HEK293 (cell line): ENCODE data around the gene OVOL3.

ENCODE experiments used
- EGR2 ChIP-seq: fragments of 450-650 bp; formaldehyde crosslinking; IDR thresholded peaks from 2 replicates; pipeline ENCODE4 v1.5.1; 2016; ENCODE audit warnings: low read depth, missing biosample characterization, missing genetic modification characterization
- KLF1 ChIP-seq: fragments of 450-650 bp; formaldehyde crosslinking; IDR thresholded peaks from 2 replicates; pipeline ENCODE4 v1.5.1; 2016; ENCODE audit warnings: missing biosample characterization, missing genetic modification characterization
- KLF10 ChIP-seq: fragments of 450-650 bp; IDR thresholded peaks from 2 replicates; pipeline ENCODE4 v1.5.1; 2018; ENCODE audit warnings: missing biosample characterization, mild to moderate bottlenecking, missing genetic modification characterization
- KLF16 ChIP-seq: fragments of 450-650 bp; formaldehyde crosslinking; IDR thresholded peaks from 2 replicates; pipeline ENCODE4 v1.5.1; 2017; ENCODE audit warnings: missing biosample characterization, missing genetic modification characterization
- KLF9 ChIP-seq: fragments of 450-650 bp; formaldehyde crosslinking; IDR thresholded peaks from 2 replicates; pipeline ENCODE4 v1.5.1; 2016; ENCODE audit warnings: missing biosample characterization, missing genetic modification characterization, low read depth
- MYNN ChIP-seq: fragments of 450-650 bp; formaldehyde crosslinking; IDR thresholded peaks from 2 replicates; pipeline ENCODE4 v1.5.1; 2016; ENCODE audit warnings: missing biosample characterization, missing genetic modification characterization, borderline replicate concordance
- SP2 ChIP-seq: fragments of 450-650 bp; formaldehyde crosslinking; IDR thresholded peaks from 2 replicates; pipeline ENCODE4 v1.5.1; 2016; ENCODE audit warnings: missing biosample characterization, missing genetic modification characterization
- SP7 ChIP-seq: fragments of 450-650 bp; formaldehyde crosslinking; IDR thresholded peaks from 2 replicates; pipeline ENCODE4 v1.5.1; 2016; ENCODE audit warnings: missing biosample characterization, missing genetic modification characterization
- WT1 ChIP-seq: fragments of 450-650 bp; formaldehyde crosslinking; IDR thresholded peaks from 2 replicates; pipeline ENCODE4 v1.5.1; 2016; ENCODE audit warnings: missing biosample characterization, missing genetic modification characterization
- ZBTB10 ChIP-seq: fragments of 450-650 bp; formaldehyde crosslinking; IDR thresholded peaks from 2 replicates; pipeline ENCODE4 v1.5.1; 2016; ENCODE audit warnings: missing biosample characterization, missing genetic modification characterization
- ZFP37 ChIP-seq: fragments of 450-650 bp; formaldehyde crosslinking; IDR thresholded peaks from 2 replicates; pipeline ENCODE4 v1.5.1; 2016; ENCODE audit warnings: missing biosample characterization, missing genetic modification characterization
- ZFP69B ChIP-seq: fragments of 450-650 bp; formaldehyde crosslinking; IDR thresholded peaks from 2 replicates; pipeline ENCODE4 v1.5.1; 2016; ENCODE audit warnings: missing biosample characterization, missing genetic modification characterization
- ZIC2 ChIP-seq: fragments of 450-650 bp; formaldehyde crosslinking; IDR thresholded peaks from 2 replicates; pipeline ENCODE4 v1.5.1; 2016; ENCODE audit warnings: missing biosample characterization, missing genetic modification characterization
- ZNF157 ChIP-seq: fragments of 450-650 bp; formaldehyde crosslinking; IDR thresholded peaks from 2 replicates; pipeline ENCODE4 v1.5.1; 2016; ENCODE audit warnings: missing biosample characterization, missing genetic modification characterization
- ZNF24 ChIP-seq: fragments of 450-650 bp; formaldehyde crosslinking; IDR thresholded peaks from 2 replicates; pipeline ENCODE4 v1.5.1; 2016; ENCODE audit warnings: missing biosample characterization, missing genetic modification characterization
- ZNF335 ChIP-seq: fragments of 450-650 bp; formaldehyde crosslinking; conservative IDR thresholded peaks from 2 replicates; pipeline ENCODE4 v1.5.1; 2016; ENCODE audit warnings: missing biosample characterization, missing genetic modification characterization
- ZNF391 ChIP-seq: fragments of 450-650 bp; formaldehyde crosslinking; IDR thresholded peaks from 2 replicates; pipeline ENCODE4 v1.5.1; 2016; ENCODE audit warnings: low read depth, missing biosample characterization, missing genetic modification characterization, borderline replicate concordance
- ZNF423 ChIP-seq: fragments of 450-650 bp; formaldehyde crosslinking; IDR thresholded peaks from 2 replicates; pipeline ENCODE4 v1.5.1; 2016; ENCODE audit warnings: missing biosample characterization, missing genetic modification characterization
- ZNF426 ChIP-seq: fragments of 450-650 bp; formaldehyde crosslinking; IDR thresholded peaks from 2 replicates; pipeline ENCODE4 v1.5.1; 2017; ENCODE audit warnings: missing biosample characterization, missing genetic modification characterization, mild to moderate bottlenecking, inconsistent platforms, moderate library complexity
- ZNF549 ChIP-seq: fragments of 450-650 bp; IDR thresholded peaks from 2 replicates; pipeline ENCODE4 v1.5.1; 2018; ENCODE audit warnings: missing biosample characterization, missing genetic modification characterization, mild to moderate bottlenecking, inconsistent platforms, moderate library complexity
- ZNF571 ChIP-seq: fragments of 450-650 bp; formaldehyde crosslinking; IDR thresholded peaks from 2 replicates; pipeline ENCODE4 v1.5.0; 2017; ENCODE audit warnings: missing biosample characterization, missing genetic modification characterization
- ZNF600 ChIP-seq: fragments of 450-650 bp; formaldehyde crosslinking; IDR thresholded peaks from 2 replicates; pipeline ENCODE4 v1.5.1; 2016; ENCODE audit warnings: missing biosample characterization, missing genetic modification characterization
- ZNF692 ChIP-seq: fragments of 450-650 bp; formaldehyde crosslinking; IDR thresholded peaks from 2 replicates; pipeline ENCODE4 v1.5.1; 2016; ENCODE audit warnings: missing biosample characterization, missing genetic modification characterization
- ZSCAN30 ChIP-seq: fragments of 450-650 bp; IDR thresholded peaks from 2 replicates; pipeline ENCODE4 v1.5.1; 2018; ENCODE audit warnings: missing biosample characterization, mild to moderate bottlenecking, missing genetic modification characterization, moderate library complexity
- TF ChIP-seq, protein P1 (sequence below): fragments of 450-650 bp; formaldehyde crosslinking; IDR thresholded peaks from 2 replicates; pipeline ENCODE4 v1.5.1; 2016; ENCODE audit warnings: missing biosample characterization, missing genetic modification characterization
- TF ChIP-seq, protein P2 (sequence below): fragments of 450-650 bp; formaldehyde crosslinking; IDR thresholded peaks from 2 replicates; pipeline ENCODE4 v1.5.1; 2016; ENCODE audit warnings: missing biosample characterization, missing genetic modification characterization
- TF ChIP-seq, protein P3 (sequence below): fragments of 450-650 bp; formaldehyde crosslinking; conservative IDR thresholded peaks from 2 replicates; pipeline ENCODE4 v1.5.1; 2016; ENCODE audit warnings: low read depth, missing biosample characterization, missing genetic modification characterization

OVOL3 gene

GRCh38 chr19:36115453-36116343 lies 4.8 kb downstream of the OVOL3 start, which contains the start of gene TBCB (continued):
- TF ChIP-seq ZNF692 (tag by site-specific recombination) = peak; percentile 31
- peak; percentile 91 for TF ChIP-seq KLF16 (tag by site-specific recombination)
- TF ChIP-seq SP2 = peak; percentile 87
- TF ChIP-seq ZBTB10 = peak; percentile 98
- TF ChIP-seq, protein P1, sequence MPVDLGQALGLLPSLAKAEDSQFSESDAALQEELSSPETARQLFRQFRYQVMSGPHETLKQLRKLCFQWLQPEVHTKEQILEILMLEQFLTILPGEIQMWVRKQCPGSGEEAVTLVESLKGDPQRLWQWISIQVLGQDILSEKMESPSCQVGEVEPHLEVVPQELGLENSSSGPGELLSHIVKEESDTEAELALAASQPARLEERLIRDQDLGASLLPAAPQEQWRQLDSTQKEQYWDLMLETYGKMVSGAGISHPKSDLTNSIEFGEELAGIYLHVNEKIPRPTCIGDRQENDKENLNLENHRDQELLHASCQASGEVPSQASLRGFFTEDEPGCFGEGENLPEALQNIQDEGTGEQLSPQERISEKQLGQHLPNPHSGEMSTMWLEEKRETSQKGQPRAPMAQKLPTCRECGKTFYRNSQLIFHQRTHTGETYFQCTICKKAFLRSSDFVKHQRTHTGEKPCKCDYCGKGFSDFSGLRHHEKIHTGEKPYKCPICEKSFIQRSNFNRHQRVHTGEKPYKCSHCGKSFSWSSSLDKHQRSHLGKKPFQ (tag by site-specific recombination) = peak; percentile 26
- TF ChIP-seq, protein P2, sequence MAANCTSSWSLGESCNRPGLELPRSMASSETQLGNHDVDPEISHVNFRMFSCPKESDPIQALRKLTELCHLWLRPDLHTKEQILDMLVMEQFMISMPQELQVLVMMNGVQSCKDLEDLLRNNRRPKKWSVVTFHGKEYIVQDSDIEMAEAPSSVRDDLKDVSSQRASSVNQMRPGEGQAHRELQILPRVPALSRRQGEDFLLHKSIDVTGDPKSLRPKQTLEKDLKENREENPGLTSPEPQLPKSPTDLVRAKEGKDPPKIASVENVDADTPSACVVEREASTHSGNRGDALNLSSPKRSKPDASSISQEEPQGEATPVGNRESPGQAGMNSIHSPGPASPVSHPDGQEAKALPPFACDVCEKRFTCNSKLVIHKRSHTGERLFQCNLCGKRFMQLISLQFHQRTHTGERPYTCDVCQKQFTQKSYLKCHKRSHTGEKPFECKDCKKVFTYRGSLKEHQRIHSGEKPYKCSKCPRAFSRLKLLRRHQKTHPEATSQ (tag by site-specific recombination) = 0 out of 2 replicates have a peak, but pooled peaks have one; percentile 55
- TF ChIP-seq ZNF391 = peak; percentile 73; the same call in 1 of the 2 replicates
- TF ChIP-seq WT1 (tag by site-specific recombination) = peak; percentile 86
- no peak for TF ChIP-seq ZNF157
- peak; percentile 83; the same call in 1 of the 2 replicates for TF ChIP-seq KLF10
- no peak for TF ChIP-seq ZNF571 (tag by site-specific recombination)
- no peak for TF ChIP-seq MYNN
- TF ChIP-seq KLF9 (tag by site-specific recombination) = peak; percentile 98
- TF ChIP-seq ZSCAN30 (tag by site-specific recombination) = peak; percentile 88
- TF ChIP-seq ZFP37 = 0 out of 2 replicates have a peak, but pooled peaks have one; percentile 34
- peak; percentile 77 for TF ChIP-seq ZIC2 (tag by site-specific recombination)
- no peak for TF ChIP-seq ZNF549 (tag by site-specific recombination)
- TF ChIP-seq ZFP69B (tag by site-specific recombination) = peak; percentile 41; the same call in 1 of the 2 replicates
- no peak for TF ChIP-seq ZNF426
- peak; percentile 90 for TF ChIP-seq ZNF335 (tag by site-specific recombination)
- TF ChIP-seq ZNF24 (tag by site-specific recombination) = 0 out of 2 replicates have a peak, but pooled peaks have one; percentile 44
- TF ChIP-seq, protein P3, sequence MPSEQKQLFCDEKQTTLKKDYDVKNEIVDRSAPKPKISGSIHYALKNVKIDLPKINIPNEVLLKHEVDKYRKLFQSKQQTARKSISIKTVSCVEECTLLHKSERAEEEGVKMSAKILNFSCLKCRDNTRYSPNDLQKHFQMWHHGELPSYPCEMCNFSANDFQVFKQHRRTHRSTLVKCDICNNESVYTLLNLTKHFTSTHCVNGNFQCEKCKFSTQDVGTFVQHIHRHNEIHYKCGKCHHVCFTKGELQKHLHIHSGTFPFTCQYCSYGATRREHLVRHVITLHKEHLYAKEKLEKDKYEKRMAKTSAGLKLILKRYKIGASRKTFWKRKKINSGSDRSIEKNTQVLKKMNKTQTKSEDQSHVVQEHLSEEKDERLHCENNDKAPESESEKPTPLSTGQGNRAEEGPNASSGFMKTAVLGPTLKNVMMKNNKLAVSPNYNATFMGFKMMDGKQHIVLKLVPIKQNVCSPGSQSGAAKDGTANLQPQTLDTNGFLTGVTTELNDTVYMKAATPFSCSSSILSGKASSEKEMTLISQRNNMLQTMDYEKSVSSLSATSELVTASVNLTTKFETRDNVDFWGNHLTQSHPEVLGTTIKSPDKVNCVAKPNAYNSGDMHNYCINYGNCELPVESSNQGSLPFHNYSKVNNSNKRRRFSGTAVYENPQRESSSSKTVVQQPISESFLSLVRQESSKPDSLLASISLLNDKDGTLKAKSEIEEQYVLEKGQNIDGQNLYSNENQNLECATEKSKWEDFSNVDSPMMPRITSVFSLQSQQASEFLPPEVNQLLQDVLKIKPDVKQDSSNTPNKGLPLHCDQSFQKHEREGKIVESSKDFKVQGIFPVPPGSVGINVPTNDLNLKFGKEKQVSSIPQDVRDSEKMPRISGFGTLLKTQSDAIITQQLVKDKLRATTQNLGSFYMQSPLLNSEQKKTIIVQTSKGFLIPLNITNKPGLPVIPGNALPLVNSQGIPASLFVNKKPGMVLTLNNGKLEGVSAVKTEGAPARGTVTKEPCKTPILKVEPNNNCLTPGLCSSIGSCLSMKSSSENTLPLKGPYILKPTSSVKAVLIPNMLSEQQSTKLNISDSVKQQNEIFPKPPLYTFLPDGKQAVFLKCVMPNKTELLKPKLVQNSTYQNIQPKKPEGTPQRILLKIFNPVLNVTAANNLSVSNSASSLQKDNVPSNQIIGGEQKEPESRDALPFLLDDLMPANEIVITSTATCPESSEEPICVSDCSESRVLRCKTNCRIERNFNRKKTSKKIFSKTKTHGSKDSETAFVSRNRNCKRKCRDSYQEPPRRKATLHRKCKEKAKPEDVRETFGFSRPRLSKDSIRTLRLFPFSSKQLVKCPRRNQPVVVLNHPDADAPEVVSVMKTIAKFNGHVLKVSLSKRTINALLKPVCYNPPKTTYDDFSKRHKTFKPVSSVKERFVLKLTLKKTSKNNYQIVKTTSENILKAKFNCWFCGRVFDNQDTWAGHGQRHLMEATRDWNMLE (tag by site-specific recombination) = no peak
- TF ChIP-seq EGR2 (tag by site-specific recombination) = peak; percentile 56
- no peak for TF ChIP-seq ZNF600 (tag by site-specific recombination)
- peak; percentile 53 for TF ChIP-seq SP7
- peak; percentile 96 for TF ChIP-seq KLF1 (tag by site-specific recombination)
- TF ChIP-seq ZNF423 (tag by site-specific recombination) = 0 out of 2 replicates have a peak, but pooled peaks have one; percentile 33
